Gastrocnemius medialis (tissue), 4 donors: ENCODE data around the gene SPCS3. TPM values are rescaled to one million over a fixed set of nuclear protein-coding genes. Genes with fewer than 3 reads are reported as not detected.

ENCODE experiments used
- ATAC-seq, 2 donors: fragments of 150-250 bp; one replicate each; pipeline ENCODE4 v1.9.1; 2016
- DNase-seq, 2 donors: peaks; one replicate each; pipeline ENCODE4 v3.0.0-alpha.2; 2019
- H3K27ac ChIP-seq, 4 donors: fragments of 200-600 bp; sonication (generic); 1 replicate in 1 of 4; 2 replicates in 3 of 4; pipeline ENCODE4 v1.5.1; 2016 to 2018; ENCODE audit warnings: mild to moderate bottlenecking in 2 of 4, moderate library complexity in 1 of 4
- H3K27me3 ChIP-seq, 3 donors: fragments of 200-600 bp; sonication (generic) in 2 of 3; 1 replicate in 1 of 3; 2 replicates in 2 of 3; pipeline versions ENCODE4 v1.5.1 to v1.6.0; 2016 to 2019; ENCODE audit warnings: mild to moderate bottlenecking in 1 of 3, moderate library complexity in 1 of 3
- H3K36me3 ChIP-seq, 2 donors: fragments of 200-600 bp; sonication (generic) in 1 of 2; one replicate each; pipeline ENCODE4 v1.5.1; 2017 to 2018
- H3K4me1 ChIP-seq, 2 donors: fragments of 200-600 bp; sonication (generic) in 1 of 2; one replicate each; pipeline ENCODE4 v1.5.1; 2016 to 2017; ENCODE audit warnings: mild to moderate bottlenecking in 2 of 2
- H3K4me3 ChIP-seq, 4 donors: fragments of 200-600 bp; sonication (generic) in 3 of 4; 1 replicate in 1 of 4; 2 replicates in 3 of 4; pipeline ENCODE4 v1.5.1; 2016 to 2019; ENCODE audit warnings: mild to moderate bottlenecking in 2 of 4
- H3K9me3 ChIP-seq, 3 donors: fragments of 200-600 bp; sonication (generic) in 2 of 3; 1 replicate in 1 of 3; 2 replicates in 2 of 3; pipeline ENCODE4 v1.5.1; 2016 to 2019
- CTCF ChIP-seq, 5 experiments: fragments of 450-650 bp in 3 of 5; fragments of 200-600 bp in 2 of 5; sonication (generic) in 2 of 5; IDR thresholded peaks in 4 of 5; conservative IDR thresholded peaks in 1 of 5; 1 replicate in 4 of 5; 2 replicates in 1 of 5; pipeline ENCODE4 v1.5.1; 2016 to 2019; ENCODE audit warnings: antibody characterized with exemption in 5 of 5, mild to moderate bottlenecking in 3 of 5, moderate library complexity in 3 of 5
- POLR2A ChIP-seq, 2 donors: fragments of 450-650 bp; IDR thresholded peaks; one replicate each; pipeline ENCODE4 v1.6.1; 2017; ENCODE audit warnings: antibody characterized with exemption in 2 of 2, mild to moderate bottlenecking in 2 of 2, moderate library complexity in 2 of 2
- in situ Hi-C, 4 donors: fragments of 200-750 bp; cut with MboI; loops; one replicate each; pipeline versions ENCODE4 v1.15.0 to v1.8.0; 2017; ENCODE audit warnings: low sequenced_read_pairs in 4 of 4
- intact Hi-C: fragments of 100-400 bp; cut with DNase I; formaldehyde crosslinking; loops from one replicate; pipeline ENCODE4 v1.15.1; 2023; ENCODE audit warnings: low total_unique reads
- total RNA-seq, 4 donors: library from RNA; depleted of rRNA; stranded (reverse); fragments of >200 nt; gene quantifications; one replicate each; pipeline versions ENCODE4 v1.1.0 to v1.2.3, GENCODE V29; 2016

SPCS3 gene
- total RNA-seq, 4 donors from 2014 or later, result 25.7 to 37.7 (median 34.7) TPM

DNA sequence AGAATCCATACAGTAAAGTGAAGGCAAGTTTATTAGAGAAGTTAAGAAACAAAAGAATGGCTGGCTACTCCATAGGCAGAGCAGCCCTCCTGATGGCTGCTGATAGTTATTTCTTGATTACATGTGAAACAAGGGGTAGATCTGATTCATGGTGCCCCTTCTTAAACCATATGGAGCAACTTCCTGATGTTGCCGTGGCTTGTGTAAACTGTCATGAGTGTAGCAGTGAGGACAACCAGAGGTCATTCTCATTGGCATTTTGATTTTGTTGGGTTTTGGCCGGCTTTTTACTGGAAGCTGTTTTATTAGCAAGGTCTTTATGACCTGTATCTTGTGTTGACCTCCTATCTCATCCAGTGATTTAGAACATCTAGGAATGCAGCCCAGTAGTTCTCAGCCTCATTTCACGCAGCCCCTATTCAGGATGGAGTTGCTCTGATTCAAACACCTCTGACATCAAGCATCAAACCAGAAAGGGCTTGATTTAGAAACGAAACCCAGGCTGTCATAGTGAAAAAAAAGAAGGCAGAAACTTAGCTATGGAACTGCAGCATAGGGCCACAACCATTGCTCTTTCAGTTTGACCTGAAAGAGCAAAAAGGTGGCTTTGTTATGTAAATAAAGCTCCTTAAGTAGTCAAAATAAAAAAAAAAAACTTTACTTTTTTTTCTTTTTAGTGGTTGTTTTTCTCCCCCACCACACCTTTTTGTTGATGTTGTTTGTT lies 37.8 kb downstream of the SPCS3 start:
- TF ChIP-seq POLR2A (IDR thresholded peaks at IDR 0.05), result no peak
- no peak for TF ChIP-seq CTCF (IDR thresholded peaks at IDR 0.05 in 4 of 5, conservative IDR thresholded peaks at IDR 0.05 in 1 of 5)
- Histone ChIP-seq H3K27me3 (no peaks in the 10 kb centered on the region), H3K4me1 (no peaks in the 10 kb centered on the region), H3K36me3 (no peaks in the 10 kb centered on the region), H3K4me3 (no peak overlapping the region), H3K27ac (no peak overlapping the region), H3K9me3 (no peaks in the 10 kb centered on the region)
- intact Hi-C loops (no loop called here), in situ Hi-C loops (no loop called here)
- DNase-seq, result no peak
- ATAC-seq, result no peak

DNA sequence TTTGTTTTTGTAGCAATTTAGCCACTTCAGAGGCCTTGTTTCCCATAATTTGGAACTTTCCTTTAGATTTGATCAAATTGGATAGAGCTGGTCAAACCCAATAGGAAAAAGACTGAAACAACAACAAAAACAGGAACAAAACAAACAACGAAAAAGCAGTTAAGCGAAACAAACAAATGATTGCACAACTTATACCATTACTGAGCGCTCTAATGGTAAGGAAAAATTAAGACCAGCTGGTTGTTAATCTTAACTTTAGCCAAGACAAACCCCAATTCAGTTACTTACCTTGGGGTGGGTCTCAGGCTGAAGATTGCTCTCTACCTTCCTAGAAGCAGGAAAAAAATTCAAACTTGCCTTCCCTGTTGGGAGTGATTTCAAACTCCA lies 38.3 kb downstream of the SPCS3 start:
- ATAC-seq (no peak), DNase-seq (no peak)
- Histone ChIP-seq H3K27ac (no peak overlapping the region), H3K4me1 (no peaks in the 10 kb centered on the region), H3K9me3 (no peaks in the 10 kb centered on the region), H3K36me3 (no peaks in the 10 kb centered on the region), H3K4me3 (no peak overlapping the region), H3K27me3 (no peaks in the 10 kb centered on the region)
- intact Hi-C loops, result no loop called here
- in situ Hi-C loops, result no loop called here
- TF ChIP-seq CTCF (IDR thresholded peaks at IDR 0.05 in 4 of 5, conservative IDR thresholded peaks at IDR 0.05 in 1 of 5) (no peak), POLR2A (IDR thresholded peaks at IDR 0.05) (no peak)

- Histone ChIP-seq H3K9me3 (no peaks in the 10 kb centered on the region), H3K27me3 (no peaks in the 10 kb centered on the region), H3K4me1 (no peaks in the 10 kb centered on the region), H3K27ac (no peak overlapping the region), H3K36me3 (no peaks in the 10 kb centered on the region), H3K4me3 (no peak overlapping the region)
- intact Hi-C loops, result no loop called here
- DNase-seq (no peak), ATAC-seq (no peak)
- in situ Hi-C loops, result no loop called here
- TF ChIP-seq POLR2A (IDR thresholded peaks at IDR 0.05), result no peak
These were observed 39.8 kb downstream of the SPCS3 start for GRCh38 chr4:176359590-176359989.

DNA sequence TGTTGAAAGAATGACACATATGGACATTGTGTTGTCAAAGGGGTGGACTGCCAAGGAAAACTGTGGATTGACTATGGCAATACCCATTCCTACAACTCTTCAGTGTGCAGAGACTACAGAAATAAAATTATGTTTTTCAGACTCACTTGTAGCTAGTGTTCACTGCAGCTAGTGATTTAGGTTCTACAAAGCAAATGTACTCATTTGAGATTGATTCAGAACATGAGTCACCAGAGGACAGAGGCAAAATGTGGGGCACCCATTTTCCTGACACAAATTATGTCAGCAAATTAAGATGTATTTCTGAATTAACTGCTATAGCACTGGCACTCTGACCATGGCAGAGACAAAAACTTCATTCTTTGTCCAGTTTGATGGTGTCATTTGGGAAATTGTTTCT lies 40.7 kb downstream of the SPCS3 start:
- in situ Hi-C loops, result no loop called here
- intact Hi-C loops, result no loop called here
- DNase-seq, result no peak
- Histone ChIP-seq H3K36me3 (no peaks in the 10 kb centered on the region), H3K4me1 (no peaks in the 10 kb centered on the region), H3K9me3 (no peaks in the 10 kb centered on the region), H3K4me3 (no peak overlapping the region), H3K27me3 (no peaks in the 10 kb centered on the region), H3K27ac (no peak overlapping the region)
- ATAC-seq, result no peak
- TF ChIP-seq POLR2A (IDR thresholded peaks at IDR 0.05), result no peak
- TF ChIP-seq CTCF (IDR thresholded peaks at IDR 0.05 in 4 of 5, conservative IDR thresholded peaks at IDR 0.05 in 1 of 5), result no peak

- intact Hi-C loops (no loop called here), in situ Hi-C loops (no loop called here)
These were observed 43.3 kb downstream of the SPCS3 start for GRCh38 chr4:176363072-176363471.

More at GRCh38 chr4:176363072-176363471, 43.3 kb downstream of the SPCS3 start:
- no peak overlapping the region for H3K4me3 ChIP-seq
- no peak for DNase-seq
- no peaks in the 10 kb centered on the region for H3K4me1 ChIP-seq
- H3K36me3 ChIP-seq, result no peaks in the 10 kb centered on the region
- no peaks in the 10 kb centered on the region for H3K9me3 ChIP-seq
- H3K27me3 ChIP-seq, result no peaks in the 10 kb centered on the region
- H3K27ac ChIP-seq, result no peak overlapping the region
- no peak for TF ChIP-seq CTCF (IDR thresholded peaks at IDR 0.05 in 4 of 5, conservative IDR thresholded peaks at IDR 0.05 in 1 of 5)
- TF ChIP-seq POLR2A (IDR thresholded peaks at IDR 0.05), result no peak
- ATAC-seq, result no peak
